Astrocyte of the spinal cord (primary cell): ENCODE data around the gene EVI2B.

Source experiments
- DNase-seq: peaks from one replicate; pipeline ENCODE4 v3.0.0; 2011; ENCODE audit warnings: low read depth, low spot score
- H3K4me3 ChIP-seq: 2 replicates; pipeline ENCODE4 v1.5.1; 2011; ENCODE audit warnings: low read depth, mild to moderate bottlenecking, low read length, moderate library complexity
- in situ Hi-C: cut with HindIII; loops from 2 replicates; pipeline ENCODE4 v1.10.0; 2017; ENCODE audit warnings: low sequenced_read_pairs
- TF ChIP-seq, protein P1 (sequence below): IDR thresholded peaks from 2 replicates; pipeline ENCODE4 v1.5.1; 2012; ENCODE audit warnings: low read depth, mild to moderate bottlenecking, low read length, inconsistent platforms

EVI2B gene

DNA sequence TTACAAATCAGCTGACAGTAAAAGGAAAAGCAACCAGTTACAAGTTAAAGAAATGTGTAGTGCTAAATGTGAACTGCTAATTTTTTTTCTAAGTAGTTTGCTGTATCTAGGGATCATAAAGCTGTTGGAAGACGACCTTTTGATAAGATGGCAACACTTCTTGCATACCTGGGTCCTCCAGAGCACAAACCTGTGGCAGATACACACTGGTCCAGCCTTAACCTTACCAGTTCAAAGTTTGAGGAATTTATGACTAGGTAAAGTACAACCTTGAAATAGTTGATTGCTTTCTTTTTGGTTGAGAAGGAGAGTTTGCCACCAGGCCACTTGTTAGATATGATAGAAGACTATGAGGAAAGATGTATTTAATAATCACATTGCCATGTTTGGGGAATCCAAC is 52.3 kb downstream of the EVI2B start:
- TF ChIP-seq, protein P1, sequence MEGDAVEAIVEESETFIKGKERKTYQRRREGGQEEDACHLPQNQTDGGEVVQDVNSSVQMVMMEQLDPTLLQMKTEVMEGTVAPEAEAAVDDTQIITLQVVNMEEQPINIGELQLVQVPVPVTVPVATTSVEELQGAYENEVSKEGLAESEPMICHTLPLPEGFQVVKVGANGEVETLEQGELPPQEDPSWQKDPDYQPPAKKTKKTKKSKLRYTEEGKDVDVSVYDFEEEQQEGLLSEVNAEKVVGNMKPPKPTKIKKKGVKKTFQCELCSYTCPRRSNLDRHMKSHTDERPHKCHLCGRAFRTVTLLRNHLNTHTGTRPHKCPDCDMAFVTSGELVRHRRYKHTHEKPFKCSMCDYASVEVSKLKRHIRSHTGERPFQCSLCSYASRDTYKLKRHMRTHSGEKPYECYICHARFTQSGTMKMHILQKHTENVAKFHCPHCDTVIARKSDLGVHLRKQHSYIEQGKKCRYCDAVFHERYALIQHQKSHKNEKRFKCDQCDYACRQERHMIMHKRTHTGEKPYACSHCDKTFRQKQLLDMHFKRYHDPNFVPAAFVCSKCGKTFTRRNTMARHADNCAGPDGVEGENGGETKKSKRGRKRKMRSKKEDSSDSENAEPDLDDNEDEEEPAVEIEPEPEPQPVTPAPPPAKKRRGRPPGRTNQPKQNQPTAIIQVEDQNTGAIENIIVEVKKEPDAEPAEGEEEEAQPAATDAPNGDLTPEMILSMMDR, result no peak
- no peak for DNase-seq
- in situ Hi-C loops, result no loop called here
- H3K4me3 ChIP-seq, result no peak overlapping the region

- H3K4me3 ChIP-seq, result no peak overlapping the region
Measured at GRCh38 chr17:31260151-31260550, 53.7 kb downstream of the EVI2B start.

GRCh38 chr17:31256936-31257335 is 56.9 kb downstream of the EVI2B start:
- TF ChIP-seq, protein P1, result no peak
- no peak overlapping the region for H3K4me3 ChIP-seq
- DNase-seq, result no peak
- in situ Hi-C loops, result no loop called here

More at GRCh38 chr17:31260151-31260550, 53.7 kb downstream of the EVI2B start:
- no peak for DNase-seq
- TF ChIP-seq, protein P1, result no peak
- in situ Hi-C loops, result no loop called here

DNA sequence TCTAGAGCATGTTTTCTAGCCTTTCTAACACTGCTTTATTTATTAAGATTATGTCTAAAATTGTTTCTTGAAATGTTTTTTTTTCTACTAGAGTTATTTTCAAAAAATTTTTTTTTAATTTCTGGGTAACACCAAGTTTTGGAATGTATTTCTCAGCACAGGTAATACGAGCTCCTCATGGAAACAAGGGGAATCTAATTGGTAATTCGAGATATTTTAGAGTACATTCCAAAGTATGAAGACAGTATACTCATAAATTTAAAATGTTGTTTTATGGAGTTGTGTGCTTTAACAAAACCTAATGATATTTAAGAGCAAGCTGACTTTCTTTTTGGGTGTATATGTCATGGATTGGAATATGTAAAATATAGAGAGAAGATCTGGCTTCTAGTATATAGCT is 59.2 kb downstream of the EVI2B start:
- no peak overlapping the region for H3K4me3 ChIP-seq
- no peak for DNase-seq
- in situ Hi-C loops, result no loop called here
- TF ChIP-seq, protein P1, result no peak
